Suprapubic skin (tissue), 4 donors: ENCODE measurements around the gene LEF1. TPM values are rescaled to one million over a fixed set of nuclear protein-coding genes. Genes with fewer than 3 reads are reported as not detected.

Source experiments
- DNase-seq, 2 donors: peaks; one replicate each; pipeline ENCODE4 v3.0.0-alpha.2; 2019; ENCODE audit warnings: low spot score in 2 of 2
- H3K27ac ChIP-seq: fragments of 200-600 bp; sonication (generic); one replicate; pipeline ENCODE4 v1.5.1; 2019
- H3K27me3 ChIP-seq: fragments of 200-600 bp; sonication (generic); one replicate; pipeline ENCODE4 v1.5.1; 2019
- H3K36me3 ChIP-seq: fragments of 200-600 bp; sonication (generic); one replicate; pipeline ENCODE4 v1.5.1; 2019
- H3K4me1 ChIP-seq: fragments of 200-600 bp; sonication (generic); one replicate; pipeline ENCODE4 v1.5.1; 2019
- H3K4me3 ChIP-seq: fragments of 200-600 bp; sonication (generic); one replicate; pipeline ENCODE4 v1.5.1; 2019; ENCODE audit warnings: mild to moderate bottlenecking
- H3K9me3 ChIP-seq: fragments of 200-600 bp; sonication (generic); one replicate; pipeline ENCODE4 v1.5.1; 2019
- CTCF ChIP-seq, 2 donors: fragments of 200-600 bp in 1 of 2; fragments of 450-650 bp in 1 of 2; sonication (generic) in 1 of 2; IDR thresholded peaks; one replicate each; pipeline ENCODE4 v1.5.1; 2016 to 2019; ENCODE audit warnings: antibody characterized with exemption in 2 of 2, mild to moderate bottlenecking in 1 of 2, moderate library complexity in 1 of 2
- EP300 ChIP-seq: sonication (generic); formaldehyde crosslinking; IDR thresholded peaks from one replicate; pipeline ENCODE4 v1.6.1; 2017; ENCODE audit warnings: antibody characterized with exemption
- POLR2A ChIP-seq, 2 donors: fragments of 450-650 bp; IDR thresholded peaks; one replicate each; pipeline ENCODE4 v1.6.1; 2017; ENCODE audit warnings: antibody characterized with exemption in 2 of 2, mild to moderate bottlenecking in 2 of 2, moderate library complexity in 2 of 2
- POLR2AphosphoS5 ChIP-seq, 3 donors: sonication (generic); formaldehyde crosslinking; IDR thresholded peaks; one replicate each; pipeline ENCODE4 v1.6.1; 2017; ENCODE audit warnings: antibody characterized with exemption in 3 of 3
- WGBS: methylation state at CpG from one replicate; pipeline ENCODE4 v1.1.5; 2018; 5-methylcytosine and 5-hydroxymethylcytosine counted together
- total RNA-seq, 4 donors: library from RNA; depleted of rRNA; stranded (reverse); fragments of >200 nt; gene quantifications; one replicate each; pipeline ENCODE4 v1.1.0, GENCODE V29; 2016

Gene LEF1
- total RNA-seq, 4 donors from 2014 or later = 7.2 to 23.4 (median 14.5) TPM

- TF ChIP-seq CTCF (IDR thresholded peaks at IDR 0.05) (no peak), POLR2A (IDR thresholded peaks at IDR 0.05) (no peak)
- Histone ChIP-seq H3K9me3 (no peaks in the 10 kb centered on the region), H3K36me3 (no peaks in the 10 kb centered on the region), H3K27ac (no peak overlapping the region), H3K27me3 (no peaks in the 10 kb centered on the region), H3K4me1 (no peaks in the 10 kb centered on the region), H3K4me3 (no peak overlapping the region)
- no peak for DNase-seq
- WGBS = 94% methylated on average over 4 of the region's 4 CpGs
These were observed 37.8 kb downstream of the LEF1 start for GRCh38 chr4:108130955-108131354.

- Histone ChIP-seq H3K4me3 (no peak overlapping the region), H3K36me3 (no peaks in the 10 kb centered on the region), H3K4me1 (no peaks in the 10 kb centered on the region), H3K9me3 (no peaks in the 10 kb centered on the region), H3K27ac (no peak overlapping the region), H3K27me3 (no peaks in the 10 kb centered on the region)
- no peak for DNase-seq
- TF ChIP-seq EP300 = no peak
- no peak for TF ChIP-seq CTCF (IDR thresholded peaks at IDR 0.05)
- TF ChIP-seq POLR2A (IDR thresholded peaks at IDR 0.05) = no peak
- no peak for TF ChIP-seq POLR2AphosphoS5 (IDR thresholded peaks at IDR 0.05)
These were observed 39.5 kb downstream of the LEF1 start for GRCh38 chr4:108129196-108129595.

- WGBS = 66% methylated on average over 3 of the region's 3 CpGs
- H3K4me1 ChIP-seq = no peaks in the 10 kb centered on the region
- no peaks in the 10 kb centered on the region for H3K9me3 ChIP-seq
These were observed 41.9 kb downstream of the LEF1 start for GRCh38 chr4:108126806-108127205.

GRCh38 chr4:108120789-108121188, 47.9 kb downstream of the LEF1 start:
- H3K4me3 ChIP-seq = no peak overlapping the region
- no peaks in the 10 kb centered on the region for H3K27me3 ChIP-seq
- H3K4me1 ChIP-seq = peaks cover 6% of the 10 kb centered on the region
- no peak overlapping the region for H3K27ac ChIP-seq
- DNase-seq = no peak
- no peaks in the 10 kb centered on the region for H3K9me3 ChIP-seq
- TF ChIP-seq EP300 = no peak
- 80% methylated on average over 2 of the region's 2 CpGs for WGBS
- no peaks in the 10 kb centered on the region for H3K36me3 ChIP-seq

More at GRCh38 chr4:108126806-108127205, 41.9 kb downstream of the LEF1 start:
- DNase-seq = no peak
- TF ChIP-seq EP300 (no peak), POLR2A (IDR thresholded peaks at IDR 0.05) (no peak), CTCF (IDR thresholded peaks at IDR 0.05) (no peak), POLR2AphosphoS5 (IDR thresholded peaks at IDR 0.05) (no peak)
- Histone ChIP-seq H3K27me3 (no peaks in the 10 kb centered on the region), H3K36me3 (no peaks in the 10 kb centered on the region), H3K4me3 (no peak overlapping the region), H3K27ac (no peak overlapping the region)

- Histone ChIP-seq H3K27me3 (no peaks in the 10 kb centered on the region), H3K27ac (no peak overlapping the region), H3K36me3 (no peaks in the 10 kb centered on the region), H3K4me1 (peaks cover 6% of the 10 kb centered on the region), H3K4me3 (no peak overlapping the region), H3K9me3 (no peaks in the 10 kb centered on the region)
- 88% methylated on average over 2 of the region's 2 CpGs for WGBS
- TF ChIP-seq POLR2A (IDR thresholded peaks at IDR 0.05) (no peak), CTCF (IDR thresholded peaks at IDR 0.05) (no peak), EP300 (no peak), POLR2AphosphoS5 (IDR thresholded peaks at IDR 0.05) (no peak)
- no peak for DNase-seq
These were observed 49.4 kb downstream of the LEF1 start for GRCh38 chr4:108119199-108119800.

GRCh38 chr4:108118505-108118904, 50.2 kb downstream of the LEF1 start:
- DNase-seq = no peak
- H3K36me3 ChIP-seq = no peaks in the 10 kb centered on the region
- no peaks in the 10 kb centered on the region for H3K27me3 ChIP-seq
- no peaks in the 10 kb centered on the region for H3K9me3 ChIP-seq
- peaks cover 6% of the 10 kb centered on the region for H3K4me1 ChIP-seq
- TF ChIP-seq POLR2AphosphoS5 (IDR thresholded peaks at IDR 0.05) = no peak
- TF ChIP-seq CTCF (IDR thresholded peaks at IDR 0.05) = no peak
- TF ChIP-seq POLR2A (IDR thresholded peaks at IDR 0.05) = no peak
- TF ChIP-seq EP300 = no peak
- WGBS = 57% methylated on average over 3 of the region's 3 CpGs
- no peak overlapping the region for H3K4me3 ChIP-seq
- H3K27ac ChIP-seq = no peak overlapping the region
